ENCODE measurements around the gene TMEM60. TPM values are rescaled to one million over a fixed set of nuclear protein-coding genes. Genes with fewer than 3 reads are reported as not detected.
"Not testable (repeated sequence)": the region's sequence is repeated elsewhere in the genome, so short reads cannot be mapped to it uniquely, and the experiment has no call there.

TMEM60 gene
- total RNA-seq, 4 donors from 2014 or later = 16.5 to 24.1 (median 17.2) TPM

GRCh38 chr7:77791336-77791735, 6.9 kb downstream of the TMEM60 start:
- no peaks in the 10 kb centered on the region for H3K36me3 ChIP-seq
- H3K4me3 ChIP-seq (replicated peaks in 1 of 3) = no peak overlapping the region
- no peaks in the 10 kb centered on the region for H3K27me3 ChIP-seq
- peaks cover 0 to 7% of the 10 kb centered on the region in 2 donors for H3K4me1 ChIP-seq
- WGBS, 2 donors = 81 to 82% methylated on average over 6 of the region's 6 CpGs
- H3K27ac ChIP-seq = no peak overlapping the region
- intact Hi-C loops (cut with DNase I) = no loop called here
- no peak for TF ChIP-seq POLR2A (IDR thresholded peaks at IDR 0.05)
- no peak for TF ChIP-seq CTCF (IDR thresholded peaks at IDR 0.05)
- no peak for DNase-seq
- no peaks in the 10 kb centered on the region for H3K9me3 ChIP-seq

- Histone ChIP-seq H3K4me1 (no peaks in the 10 kb centered on the region), H3K27me3 (no peaks in the 10 kb centered on the region), H3K36me3 (no peaks in the 10 kb centered on the region), H3K4me3 (replicated peaks in 1 of 3) (no peak overlapping the region), H3K27ac (no peak overlapping the region), H3K9me3 (no peaks in the 10 kb centered on the region)
- no peak for TF ChIP-seq POLR2A (IDR thresholded peaks at IDR 0.05)
- no peak for TF ChIP-seq CTCF (IDR thresholded peaks at IDR 0.05)
- WGBS, 2 donors = 68 to 85% methylated on average over 2 of the region's 2 CpGs
- intact Hi-C loops (cut with DNase I) = no loop called here
- no peak for DNase-seq
Measured at GRCh38 chr7:77788327-77788902, 9.8 kb downstream of the TMEM60 start.

- no peaks in the 10 kb centered on the region for H3K4me1 ChIP-seq
Measured at GRCh38 chr7:77786741-77787140, 11.5 kb downstream of the TMEM60 start.

GRCh38 chr7:77786018-77786417, 12.2 kb downstream of the TMEM60 start:
- H3K27ac ChIP-seq = no peak overlapping the region
- no peaks in the 10 kb centered on the region for H3K27me3 ChIP-seq
- no peak overlapping the region for H3K4me3 ChIP-seq (replicated peaks in 1 of 3)
- intact Hi-C loops (cut with DNase I) = no loop called here
- TF ChIP-seq POLR2A (IDR thresholded peaks at IDR 0.05) (no peak), CTCF (IDR thresholded peaks at IDR 0.05) (no peak)
- H3K4me1 ChIP-seq = no peaks in the 10 kb centered on the region
- H3K9me3 ChIP-seq = no peaks in the 10 kb centered on the region
- no peak for DNase-seq
- WGBS, 2 donors = 93 to 98% methylated on average over 3 of the region's 3 CpGs
- no peaks in the 10 kb centered on the region for H3K36me3 ChIP-seq

More at GRCh38 chr7:77786741-77787140, 11.5 kb downstream of the TMEM60 start:
- no peak for TF ChIP-seq POLR2A (IDR thresholded peaks at IDR 0.05)
- TF ChIP-seq CTCF (IDR thresholded peaks at IDR 0.05) = no peak
- no peak overlapping the region for H3K27ac ChIP-seq
- H3K36me3 ChIP-seq = no peaks in the 10 kb centered on the region
- H3K9me3 ChIP-seq = no peaks in the 10 kb centered on the region
- H3K4me3 ChIP-seq (replicated peaks in 1 of 3) = no peak overlapping the region
- no peaks in the 10 kb centered on the region for H3K27me3 ChIP-seq
- intact Hi-C loops (cut with DNase I) = no loop called here
- no peak for DNase-seq

- DNase-seq; intact Hi-C loops (cut with DNase I); H3K4me3 ChIP-seq (replicated peaks in 1 of 3); H3K9me3 ChIP-seq; H3K4me1 ChIP-seq; H3K36me3 ChIP-seq; H3K27ac ChIP-seq; H3K27me3 ChIP-seq: not testable (repeated sequence)
- WGBS, 2 donors = 95 to 96% methylated on average over 10 of the region's 10 CpGs
Measured at GRCh38 chr7:77784426-77784825, 13.8 kb downstream of the TMEM60 start.

GRCh38 chr7:77783545-77783944, 14.7 kb downstream of the TMEM60 start:
- Histone ChIP-seq H3K9me3 (no peaks in the 10 kb centered on the region), H3K36me3 (peaks cover 6 to 8% of the 10 kb centered on the region in 2 donors), H3K4me3 (replicated peaks in 1 of 3) (no peak overlapping the region), H3K27me3 (no peaks in the 10 kb centered on the region), H3K27ac (no peak overlapping the region), H3K4me1 (no peaks in the 10 kb centered on the region)
- WGBS, 2 donors = 93 to 96% methylated on average over 3 of the region's 3 CpGs
- TF ChIP-seq CTCF (IDR thresholded peaks at IDR 0.05) (no peak), POLR2A (IDR thresholded peaks at IDR 0.05) (no peak)
- DNase-seq = no peak
- intact Hi-C loops (cut with DNase I) = no loop called here

All from thyroid gland (tissue), 4 donors.